CD14-positive monocyte (primary cell): ENCODE data around the gene DIPK1A. TPM values are rescaled to one million over a fixed set of nuclear protein-coding genes. Genes with fewer than 3 reads are reported as not detected.

ENCODE experiments used
- DNase-seq, 3 donors: peaks; one replicate each; pipeline ENCODE4 v3.0.0-alpha.2; 2011 to 2022
- H2AFZ ChIP-seq: 2 replicates; pipeline ENCODE4 v1.6.0; 2012; ENCODE audit warnings: mild to moderate bottlenecking, low read depth, low read length, inconsistent platforms; ENCODE audit not compliant: insufficient read depth, poor library complexity, severe bottlenecking
- H3K27ac ChIP-seq, 2 donors: 1 replicate in 1 of 2; 2 replicates in 1 of 2; pipeline ENCODE4 v1.5.1; 2012 to 2013; ENCODE audit warnings: low read length in 2 of 2, control low read depth in 1 of 2, inconsistent platforms in 1 of 2, low read depth in 1 of 2, mild to moderate bottlenecking in 1 of 2
- H3K27me3 ChIP-seq, 2 donors: one replicate each; pipeline versions ENCODE4 v1.6.0 to v1.6.1; 2011 to 2013; ENCODE audit warnings: low read length in 2 of 2; ENCODE audit not compliant: control insufficient read depth in 2 of 2, insufficient read depth in 2 of 2
- H3K36me3 ChIP-seq, 2 donors: replicated peaks in 1 of 2; 1 replicate in 1 of 2; 2 replicates in 1 of 2; pipeline versions ENCODE4 v1.5.1 to v1.6.1; 2012 to 2013; ENCODE audit warnings: low read length in 2 of 2, control low read depth in 1 of 2, inconsistent platforms in 1 of 2, mild to moderate bottlenecking in 1 of 2; ENCODE audit not compliant: insufficient read depth in 2 of 2, control insufficient read depth in 1 of 2
- H3K4me1 ChIP-seq, 2 donors: 1 replicate in 1 of 2; 2 replicates in 1 of 2; pipeline versions ENCODE4 v1.5.1 to v1.6.1; 2012 to 2013; ENCODE audit warnings: low read length in 2 of 2, control low read depth in 1 of 2, inconsistent platforms in 1 of 2, mild to moderate bottlenecking in 1 of 2, moderate library complexity in 1 of 2; ENCODE audit not compliant: insufficient read depth in 2 of 2, control insufficient read depth in 1 of 2
- H3K4me2 ChIP-seq: replicated peaks from 2 replicates; pipeline ENCODE3; 2012; ENCODE audit warnings: low read length, moderate library complexity, mild to moderate bottlenecking; ENCODE audit not compliant: poor library complexity, severe bottlenecking; ENCODE audit errors: extremely low read depth
- H3K4me3 ChIP-seq, 3 experiments: fragments of 200-600 bp in 1 of 3; sonication (generic) in 1 of 3; replicated peaks in 1 of 3; 1 replicate in 2 of 3; 2 replicates in 1 of 3; pipeline ENCODE4 v1.5.1; 2011 to 2013; ENCODE audit warnings: low read length in 3 of 3, mild to moderate bottlenecking in 3 of 3, control low read depth in 2 of 3, low read depth in 2 of 3, inconsistent platforms in 1 of 3, moderate library complexity in 1 of 3
- H3K79me2 ChIP-seq: 2 replicates; pipeline ENCODE4 v1.6.0; 2012; ENCODE audit warnings: mild to moderate bottlenecking, control low read depth, inconsistent platforms, low read length, moderate library complexity; ENCODE audit not compliant: insufficient read depth
- H3K9ac ChIP-seq: 2 replicates; pipeline ENCODE4 v1.6.0; 2017; ENCODE audit warnings: low read length, mild to moderate bottlenecking; ENCODE audit not compliant: insufficient read depth, poor library complexity, severe bottlenecking
- H3K9me3 ChIP-seq, 2 donors: replicated peaks in 1 of 2; 1 replicate in 1 of 2; 2 replicates in 1 of 2; pipeline versions ENCODE4 v1.5.1 to v1.6.1; 2012 to 2013; ENCODE audit warnings: low read length in 2 of 2, control low read depth in 1 of 2; ENCODE audit not compliant: control insufficient read depth in 1 of 2, insufficient read depth in 1 of 2
- H4K20me1 ChIP-seq: 2 replicates; pipeline ENCODE4 v1.6.0; 2012; ENCODE audit warnings: mild to moderate bottlenecking, low read length, control low read depth, moderate library complexity; ENCODE audit not compliant: insufficient read depth
- H3K27ac Mint-ChIP-seq, 7 donors: one replicate each; pipeline ENCODE4 v1.8.0; 2020; ENCODE audit warnings: mild to moderate bottlenecking in 7 of 7, mixed read lengths in 7 of 7, moderate library complexity in 6 of 7, inconsistent platforms in 2 of 7
- H3K27me3 Mint-ChIP-seq, 3 donors: one replicate each; pipeline ENCODE4 v1.8.0; 2021 to 2022; ENCODE audit warnings: low read depth in 3 of 3, mild to moderate bottlenecking in 3 of 3, mixed read lengths in 3 of 3, moderate library complexity in 3 of 3, inconsistent platforms in 1 of 3
- H3K36me3 Mint-ChIP-seq, 2 donors: one replicate each; pipeline ENCODE4 v1.8.0; 2020; ENCODE audit warnings: mixed read lengths in 2 of 2, inconsistent platforms in 1 of 2, mild to moderate bottlenecking in 1 of 2
- H3K4me1 Mint-ChIP-seq: one replicate; pipeline ENCODE4 v1.8.0; 2020; ENCODE audit warnings: mild to moderate bottlenecking, mixed read lengths
- H3K4me3 Mint-ChIP-seq, 2 donors: one replicate each; pipeline ENCODE4 v1.8.0; 2020; ENCODE audit warnings: mild to moderate bottlenecking in 2 of 2, mixed read lengths in 2 of 2, moderate library complexity in 1 of 2
- H3K9me3 Mint-ChIP-seq, 7 donors: one replicate each; pipeline ENCODE4 v1.8.0; 2020 to 2022; ENCODE audit warnings: mixed read lengths in 7 of 7, mild to moderate bottlenecking in 6 of 7, moderate library complexity in 6 of 7, inconsistent platforms in 2 of 7
- CTCF ChIP-seq: fragments of 200-600 bp; IDR thresholded peaks from one replicate; pipeline ENCODE4 v1.8.0; 2022; ENCODE audit warnings: antibody characterized with exemption, mild to moderate bottlenecking
- WGBS: methylation state at CpG from one replicate; pipeline ENCODE4 v1.1.5; 2013; ENCODE audit warnings: missing lambda C conversion rate; ENCODE audit not compliant: insufficient coverage; 5-methylcytosine and 5-hydroxymethylcytosine counted together
- intact Hi-C, 2 donors: fragments of 100-400 bp; cut with micrococcal nuclease; formaldehyde crosslinking; loops; one replicate each; pipeline versions ENCODE4 v1.15.0 to v1.15.1; 2023
- polyA plus RNA-seq, 3 donors: library from polyadenylated mRNA; depleted of rRNA in 1 of 3; unstranded in 2 of 3; stranded (reverse) in 1 of 3; fragments of 300-500 nt in 2 of 3; fragments of >200 nt in 1 of 3; fragmentation: Illumina TruSeq in 2 of 3; gene quantifications; 1 replicate in 2 of 3; 2 replicates in 1 of 3; pipeline ENCODE4 v1.2.3, GENCODE V29; 2012 to 2021

DIPK1A gene
- polyA plus RNA-seq, 3 donors, result 0.45 to 1.4 (median 0.83) TPM

DNA sequence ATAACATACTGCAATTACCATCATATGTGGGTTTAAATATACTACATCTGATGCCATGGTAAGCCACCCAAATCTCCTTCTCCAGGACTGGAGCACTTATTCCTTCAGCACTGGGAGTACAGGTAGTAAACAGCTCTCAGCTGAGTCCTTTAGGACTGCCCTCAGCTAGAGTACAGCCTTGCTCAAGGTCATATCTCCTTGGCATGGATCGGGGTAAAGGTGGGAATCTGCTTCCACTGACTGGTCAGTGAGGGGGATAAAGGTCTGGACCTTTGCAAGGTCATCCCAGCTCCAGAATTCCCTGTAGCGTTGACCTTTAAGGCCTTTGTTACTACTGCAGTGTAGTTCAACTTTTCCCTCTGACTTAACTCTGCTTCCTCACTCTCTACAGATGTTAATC, 90.7 kb downstream of the DIPK1A start:
- no peak overlapping the region for H2AFZ ChIP-seq
- H3K4me2 ChIP-seq, result no peak overlapping the region
- no peaks in the 10 kb centered on the region for H3K36me3 ChIP-seq
- no peaks in the 10 kb centered on the region for H4K20me1 ChIP-seq
- WGBS, result 100% methylated on average over 1 of the region's 2 CpGs
- no peak overlapping the region for H3K4me3 ChIP-seq
- intact Hi-C loops, result no loop called here
- no peak for TF ChIP-seq CTCF
- Mint-ChIP-seq H3K36me3 (peaks cover 0 to 5% of the 10 kb centered on the region in 2 donors), H3K27me3 (peaks cover 0 to 2% (median 0%) of the 10 kb centered on the region in 3 donors), H3K9me3 (peaks cover 0 to 9% (median 3%) of the 10 kb centered on the region in 7 donors), H3K27ac (no peak overlapping the region), H3K4me3 (no peak overlapping the region), H3K4me1 (no peaks in the 10 kb centered on the region)
- no peak for DNase-seq
- no peak overlapping the region for H3K9ac ChIP-seq
- no peak overlapping the region for H3K27ac ChIP-seq
- H3K79me2 ChIP-seq, result no peaks in the 10 kb centered on the region
- H3K9me3 ChIP-seq, result no peaks in the 10 kb centered on the region
- H3K4me1 ChIP-seq, result no peaks in the 10 kb centered on the region
- H3K27me3 ChIP-seq, result no peaks in the 10 kb centered on the region

GRCh38 chr1:92864131-92864530, 97.1 kb downstream of the DIPK1A start:
- H3K4me3 Mint-ChIP-seq, result no peak overlapping the region
- no peaks in the 10 kb centered on the region for H3K79me2 ChIP-seq
- H3K4me2 ChIP-seq, result no peak overlapping the region
- no peaks in the 10 kb centered on the region for H3K9me3 ChIP-seq
- H3K9ac ChIP-seq, result no peak overlapping the region
- H3K27ac ChIP-seq, result no peak overlapping the region
- H2AFZ ChIP-seq, result no peak overlapping the region
- H3K36me3 Mint-ChIP-seq, result no peaks in the 10 kb centered on the region
- no peaks in the 10 kb centered on the region for H3K27me3 ChIP-seq
- intact Hi-C loops, result no loop called here
- peaks cover 12% of the 10 kb centered on the region for H3K4me1 Mint-ChIP-seq
- peak in 1 of 3 donors; percentile 16 for DNase-seq
- H3K36me3 ChIP-seq, result no peaks in the 10 kb centered on the region
- H4K20me1 ChIP-seq, result no peaks in the 10 kb centered on the region
- peaks cover 3 to 12% of the 10 kb centered on the region in 2 donors for H3K4me1 ChIP-seq
- no peaks in the 10 kb centered on the region for H3K9me3 Mint-ChIP-seq
- H3K27ac Mint-ChIP-seq, result peak overlapping the region in 3 of 7 donors; percentile 35 to 73 (median 36)
- TF ChIP-seq CTCF, result no peak
- H3K4me3 ChIP-seq, result no peak overlapping the region
- H3K27me3 Mint-ChIP-seq, result no peaks in the 10 kb centered on the region
